H9 (cell line): ENCODE data around the gene TTC13. TPM values are rescaled to one million over a fixed set of nuclear protein-coding genes. Genes with fewer than 3 reads are reported as not detected.

Experiments
- DNase-seq: peaks from one replicate; pipeline ENCODE4 v3.0.0-alpha.2; 2017
- H2AFZ ChIP-seq: one replicate; pipeline ENCODE4 v1.6.1; 2013; ENCODE audit warnings: mild to moderate bottlenecking, low read length, control low read depth, moderate library complexity
- H2AK5ac ChIP-seq: 2 replicates; pipeline ENCODE4 v1.6.1; 2013; ENCODE audit warnings: low read length, control low read depth, mixed read lengths; ENCODE audit not compliant: insufficient read length
- H2BK120ac ChIP-seq: one replicate; pipeline ENCODE4 v1.6.1; 2013; ENCODE audit warnings: low read depth, mild to moderate bottlenecking, low read length, control low read depth, inconsistent platforms; ENCODE audit not compliant: poor library complexity, severe bottlenecking
- H2BK12ac ChIP-seq: 2 replicates; pipeline ENCODE4 v1.6.1; 2013; ENCODE audit warnings: low read length, control low read depth, mixed read lengths, low read depth; ENCODE audit not compliant: insufficient read length
- H2BK15ac ChIP-seq: 2 replicates; pipeline ENCODE4 v1.6.1; 2013; ENCODE audit warnings: low read depth, low read length, control low read depth
- H2BK20ac ChIP-seq: one replicate; pipeline ENCODE4 v1.6.1; 2013; ENCODE audit warnings: low read depth, mild to moderate bottlenecking, low read length, control low read depth, inconsistent platforms; ENCODE audit not compliant: poor library complexity, severe bottlenecking
- H2BK5ac ChIP-seq: 2 replicates; pipeline ENCODE4 v1.6.1; 2013; ENCODE audit warnings: low read length, control low read depth, mixed read lengths; ENCODE audit not compliant: insufficient read length
- H3K14ac ChIP-seq: 2 replicates; pipeline ENCODE4 v1.6.1; 2013; ENCODE audit warnings: low read length, control low read depth; ENCODE audit not compliant: insufficient read depth
- H3K18ac ChIP-seq: 2 replicates; pipeline ENCODE4 v1.6.1; 2013; ENCODE audit warnings: low read depth, mild to moderate bottlenecking, mixed read lengths, low read length, control low read depth; ENCODE audit not compliant: insufficient read length
- H3K23ac ChIP-seq: 2 replicates; pipeline ENCODE4 v1.6.1; 2013; ENCODE audit warnings: low read length, control low read depth, mixed read lengths, low read depth; ENCODE audit not compliant: insufficient read length
- H3K23me2 ChIP-seq: 2 replicates; pipeline ENCODE4 v1.6.1; 2013; ENCODE audit warnings: low read depth, mild to moderate bottlenecking, mixed read lengths, low read length, control low read depth; ENCODE audit not compliant: insufficient read length, poor library complexity, severe bottlenecking
- H3K27ac ChIP-seq: 2 replicates; pipeline ENCODE4 v1.5.1; 2013; ENCODE audit warnings: low read length, control low read depth, mixed read lengths, low read depth; ENCODE audit not compliant: insufficient read length
- H3K27me3 ChIP-seq: 2 replicates; pipeline ENCODE4 v1.6.1; 2013; ENCODE audit warnings: low read length, control low read depth, inconsistent platforms; ENCODE audit not compliant: insufficient read depth
- H3K4ac ChIP-seq: 2 replicates; pipeline ENCODE4 v1.6.1; 2013; ENCODE audit warnings: low read depth, mild to moderate bottlenecking, control low read depth, inconsistent platforms, low read length, moderate library complexity
- H3K4me1 ChIP-seq: 2 replicates; pipeline ENCODE4 v1.6.1; 2013; ENCODE audit warnings: low read length, control low read depth, inconsistent platforms; ENCODE audit not compliant: insufficient read depth
- H3K4me2 ChIP-seq: 2 replicates; pipeline ENCODE4 v1.6.1; 2013; ENCODE audit warnings: low read length, control low read depth, mixed read lengths; ENCODE audit not compliant: insufficient read length, insufficient read depth
- H3K56ac ChIP-seq: 2 replicates; pipeline ENCODE4 v1.6.1; 2013; ENCODE audit warnings: low read depth, mild to moderate bottlenecking, mixed read lengths, low read length, control low read depth; ENCODE audit not compliant: insufficient read length
- H3K79me1 ChIP-seq: 2 replicates; pipeline ENCODE4 v1.6.1; 2013; ENCODE audit warnings: low read depth, mild to moderate bottlenecking, moderate library complexity, low read length, control low read depth, inconsistent platforms; ENCODE audit not compliant: insufficient read depth, poor library complexity, severe bottlenecking
- H3K79me2 ChIP-seq: 2 replicates; pipeline ENCODE4 v1.6.1; 2013; ENCODE audit warnings: low read length, control low read depth, inconsistent platforms; ENCODE audit not compliant: insufficient read depth
- H3K9ac ChIP-seq: 2 replicates; pipeline ENCODE4 v1.6.1; 2013; ENCODE audit warnings: low read length, control low read depth, mixed read lengths; ENCODE audit not compliant: insufficient read length; ENCODE audit errors: extremely low read depth
- H3K9me3 ChIP-seq: one replicate; pipeline ENCODE4 v1.6.1; 2013; ENCODE audit warnings: low read depth, low read length, inconsistent platforms; ENCODE audit not compliant: control insufficient read depth
- H3T11ph ChIP-seq: one replicate; pipeline ENCODE4 v1.6.1; 2013; ENCODE audit warnings: mild to moderate bottlenecking, low read length, control low read depth, inconsistent platforms
- H4K20me1 ChIP-seq: one replicate; pipeline ENCODE4 v1.6.1; 2013; ENCODE audit not compliant: control insufficient read depth, insufficient read length, insufficient read depth
- H4K5ac ChIP-seq: 2 replicates; pipeline ENCODE4 v1.6.1; 2013; ENCODE audit warnings: low read depth, mild to moderate bottlenecking, mixed read lengths, low read length, control low read depth; ENCODE audit not compliant: insufficient read length
- H4K8ac ChIP-seq: replicated peaks from 2 replicates; pipeline ENCODE4 v1.6.1; 2013; ENCODE audit warnings: low read length, control low read depth, mixed read lengths, low read depth; ENCODE audit not compliant: insufficient read length
- H4K91ac ChIP-seq: 2 replicates; pipeline ENCODE4 v1.6.1; 2013; ENCODE audit warnings: low read depth, mild to moderate bottlenecking, moderate library complexity, mixed read lengths, low read length, control low read depth; ENCODE audit not compliant: insufficient read length
- H3K27ac Mint-ChIP-seq, 3 experiments: 2 replicates in 2 of 3; 3 replicates in 1 of 3; pipeline ENCODE4 v1.8.0; 2020 to 2021; ENCODE audit warnings: mixed read lengths in 3 of 3, mild to moderate bottlenecking in 1 of 3, moderate library complexity in 1 of 3
- H3K27me3 Mint-ChIP-seq: 2 replicates; pipeline ENCODE4 v1.8.0; 2021; ENCODE audit warnings: low read depth, mild to moderate bottlenecking, moderate library complexity, mixed read lengths
- H3K36me3 Mint-ChIP-seq, 3 experiments: 2 replicates in 2 of 3; 3 replicates in 1 of 3; pipeline ENCODE4 v1.8.0; 2020 to 2021; ENCODE audit warnings: low read depth in 3 of 3, mixed read lengths in 3 of 3; ENCODE audit not compliant: insufficient read depth in 1 of 3
- H3K4me1 Mint-ChIP-seq, 2 experiments: 2 replicates each; pipeline ENCODE4 v1.8.0; 2020; ENCODE audit warnings: mixed read lengths in 2 of 2
- H3K4me3 Mint-ChIP-seq, 2 experiments: 2 replicates in 1 of 2; 3 replicates in 1 of 2; pipeline ENCODE4 v1.8.0; 2020 to 2021; ENCODE audit warnings: mild to moderate bottlenecking in 2 of 2, mixed read lengths in 2 of 2, moderate library complexity in 1 of 2
- H3K9me3 Mint-ChIP-seq, 2 experiments: 2 replicates in 1 of 2; 3 replicates in 1 of 2; pipeline ENCODE4 v1.8.0; 2020; ENCODE audit warnings: mild to moderate bottlenecking in 2 of 2, mixed read lengths in 2 of 2, moderate library complexity in 1 of 2
- WGBS: extraction: QIAGEN DNeasy Blood & Tissue Kit; methylation state at CpG from one replicate; pipeline ENCODE4 v1.1.7; 2013; ENCODE audit warnings: missing lambda C conversion rate, low lambda C conversion rate, mixed read lengths; ENCODE audit not compliant: insufficient read length; ENCODE audit errors: extremely low coverage; 5-methylcytosine and 5-hydroxymethylcytosine counted together
- total RNA-seq: library from RNA; stranded (reverse); gene quantifications from 2 replicates; pipeline ENCODE4 v1.2.1, GENCODE V29; 2021
- TF ChIP-seq, protein P1 (sequence below): fragments of 200-600 bp; sonication (generic); conservative IDR thresholded peaks from 3 replicates; pipeline ENCODE4 v1.8.0; 2021; ENCODE audit warnings: antibody characterized with exemption, mild to moderate bottlenecking

Gene TTC13
- total RNA-seq, 1 experiment from 2014 or later: 7.6 TPM

DNA sequence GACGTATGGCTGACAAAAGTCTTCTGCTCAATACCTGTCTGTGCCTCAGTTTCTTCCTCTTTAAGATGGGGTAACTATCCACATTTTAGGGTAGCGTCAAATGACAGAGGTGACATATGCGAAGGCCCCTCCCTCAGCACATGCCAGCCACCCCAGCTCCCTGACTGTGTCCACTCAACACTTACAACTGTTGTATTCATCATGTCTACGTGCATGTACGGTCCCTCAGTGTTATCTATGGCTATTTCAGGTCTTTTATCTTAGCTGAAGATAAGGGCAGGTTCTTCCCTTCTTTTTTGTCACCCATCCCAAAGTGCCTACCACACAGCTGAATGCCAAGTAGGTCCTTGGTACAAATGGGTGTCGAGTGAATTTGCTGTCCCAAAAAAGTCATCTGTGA, 102.0 kb downstream of the TTC13 start:
- Histone ChIP-seq H3K27ac (no peak overlapping the region), H3K9me3 (no peaks in the 10 kb centered on the region), H3K79me1 (no peaks in the 10 kb centered on the region), H3K56ac (no peak overlapping the region), H3K79me2 (no peaks in the 10 kb centered on the region), H4K20me1 (no peaks in the 10 kb centered on the region), H2AFZ (no peak overlapping the region), H4K5ac (no peak overlapping the region), H4K91ac (no peak overlapping the region), H3K23ac (no peak overlapping the region), H2BK5ac (no peak overlapping the region), H3K23me2 (no peaks in the 10 kb centered on the region), H3T11ph (no peak overlapping the region), H2BK120ac (no peak overlapping the region), H3K9ac (no peak overlapping the region), H3K18ac (no peak overlapping the region), H2BK20ac (no peak overlapping the region), H2AK5ac (no peak overlapping the region), H3K4ac (no peak overlapping the region), H3K4me1 (0 out of 2 replicates have a peak, but pooled peaks cover 2% of the 10 kb centered on the region), H3K14ac (no peak overlapping the region), H4K8ac (no peak overlapping the region), H3K4me2 (no peak overlapping the region), H2BK12ac (no peak overlapping the region), H2BK15ac (no peak overlapping the region), H3K27me3 (no peaks in the 10 kb centered on the region)
- H3K36me3 Mint-ChIP-seq: 0 out of 7 replicates have a peak, but pooled peaks cover 0 to 3% (median 0%) of the 10 kb centered on the region in 3 experiments
- TF ChIP-seq, protein P1, sequence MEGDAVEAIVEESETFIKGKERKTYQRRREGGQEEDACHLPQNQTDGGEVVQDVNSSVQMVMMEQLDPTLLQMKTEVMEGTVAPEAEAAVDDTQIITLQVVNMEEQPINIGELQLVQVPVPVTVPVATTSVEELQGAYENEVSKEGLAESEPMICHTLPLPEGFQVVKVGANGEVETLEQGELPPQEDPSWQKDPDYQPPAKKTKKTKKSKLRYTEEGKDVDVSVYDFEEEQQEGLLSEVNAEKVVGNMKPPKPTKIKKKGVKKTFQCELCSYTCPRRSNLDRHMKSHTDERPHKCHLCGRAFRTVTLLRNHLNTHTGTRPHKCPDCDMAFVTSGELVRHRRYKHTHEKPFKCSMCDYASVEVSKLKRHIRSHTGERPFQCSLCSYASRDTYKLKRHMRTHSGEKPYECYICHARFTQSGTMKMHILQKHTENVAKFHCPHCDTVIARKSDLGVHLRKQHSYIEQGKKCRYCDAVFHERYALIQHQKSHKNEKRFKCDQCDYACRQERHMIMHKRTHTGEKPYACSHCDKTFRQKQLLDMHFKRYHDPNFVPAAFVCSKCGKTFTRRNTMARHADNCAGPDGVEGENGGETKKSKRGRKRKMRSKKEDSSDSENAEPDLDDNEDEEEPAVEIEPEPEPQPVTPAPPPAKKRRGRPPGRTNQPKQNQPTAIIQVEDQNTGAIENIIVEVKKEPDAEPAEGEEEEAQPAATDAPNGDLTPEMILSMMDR: no peak
- H3K4me3 Mint-ChIP-seq: no peak overlapping the region
- H3K27ac Mint-ChIP-seq: no peak overlapping the region
- no peak for DNase-seq
- no peaks in the 10 kb centered on the region for H3K9me3 Mint-ChIP-seq
- H3K27me3 Mint-ChIP-seq: peaks cover 29% of the 10 kb centered on the region
- no CpG with 5 or more reads among the region's 6 CpGs for WGBS
- peaks cover 9 to 27% of the 10 kb centered on the region in 2 experiments for H3K4me1 Mint-ChIP-seq
